HG03280 (cell line): ENCODE measurements around the gene SLC9A6.

Experiments used
- ATAC-seq: cut with Tn5 transposase; IDR thresholded peaks from one replicate; pipeline ENCODE4 v1.9.1; 2021; ENCODE audit warnings: mild to moderate bottlenecking, moderate library complexity; ENCODE audit not compliant: unreplicated experiment

Gene SLC9A6

DNA sequence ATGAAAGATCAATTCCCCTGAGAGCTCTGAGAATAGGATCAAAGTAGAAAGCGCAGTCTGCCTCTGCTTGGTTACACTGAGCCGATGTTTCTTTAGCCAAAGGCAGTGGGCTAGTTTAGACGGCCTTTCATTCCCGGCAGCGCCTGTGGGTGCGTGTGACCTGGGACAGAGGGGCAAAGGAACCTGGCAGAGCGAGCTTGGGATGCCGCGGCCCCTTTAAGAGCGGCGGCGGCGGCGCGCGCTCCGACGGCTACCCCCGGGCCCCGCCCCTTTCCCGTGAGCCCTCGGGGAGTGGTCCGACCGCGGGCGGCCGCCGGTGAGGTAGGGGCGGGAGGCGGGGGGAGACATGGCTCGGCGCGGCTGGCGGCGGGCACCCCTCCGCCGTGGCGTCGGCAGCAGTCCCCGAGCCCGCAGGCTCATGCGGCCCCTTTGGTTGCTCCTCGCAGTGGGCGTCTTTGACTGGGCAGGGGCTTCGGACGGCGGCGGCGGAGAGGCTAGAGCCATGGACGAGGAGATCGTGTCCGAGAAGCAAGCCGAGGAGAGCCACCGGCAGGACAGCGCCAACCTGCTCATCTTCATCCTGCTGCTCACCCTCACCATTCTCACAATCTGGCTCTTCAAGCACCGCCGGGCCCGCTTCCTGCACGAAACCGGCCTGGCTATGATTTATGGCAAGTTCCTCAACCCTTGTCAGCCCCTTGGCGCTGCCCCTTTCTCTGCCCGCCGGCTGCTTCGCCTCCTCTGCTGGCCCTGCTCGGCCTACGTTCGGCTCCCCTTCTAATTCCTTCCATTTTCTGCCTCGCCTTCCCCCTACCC lies at the start of gene SLC9A6:
Gene SLC9A6 (plus strand): TSS at position 279 of the 816 bp plus-strand sequence. CDS start 224 bp downstream, at position 503.
- peak; percentile 96 for ATAC-seq

DNA sequence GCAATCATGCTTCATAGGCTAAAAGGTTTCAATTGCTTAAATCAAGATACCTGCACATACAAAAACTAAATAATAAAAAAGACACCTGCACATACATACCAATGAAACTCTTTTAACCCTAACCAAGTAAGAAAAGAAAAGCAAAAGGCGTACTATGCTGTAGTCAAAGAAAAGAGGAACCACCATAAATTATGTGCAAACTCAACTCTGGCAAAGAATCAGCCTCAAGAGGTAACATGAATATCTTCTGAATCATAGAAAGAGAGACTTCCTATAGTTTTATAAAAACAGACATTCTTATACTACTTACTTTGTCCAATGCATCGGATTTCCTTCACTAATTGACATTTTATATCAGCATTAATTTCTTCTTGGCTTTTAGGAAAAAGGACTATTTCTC lies 40.7 kb upstream of the SLC9A6 start:
- no peak for ATAC-seq

DNA sequence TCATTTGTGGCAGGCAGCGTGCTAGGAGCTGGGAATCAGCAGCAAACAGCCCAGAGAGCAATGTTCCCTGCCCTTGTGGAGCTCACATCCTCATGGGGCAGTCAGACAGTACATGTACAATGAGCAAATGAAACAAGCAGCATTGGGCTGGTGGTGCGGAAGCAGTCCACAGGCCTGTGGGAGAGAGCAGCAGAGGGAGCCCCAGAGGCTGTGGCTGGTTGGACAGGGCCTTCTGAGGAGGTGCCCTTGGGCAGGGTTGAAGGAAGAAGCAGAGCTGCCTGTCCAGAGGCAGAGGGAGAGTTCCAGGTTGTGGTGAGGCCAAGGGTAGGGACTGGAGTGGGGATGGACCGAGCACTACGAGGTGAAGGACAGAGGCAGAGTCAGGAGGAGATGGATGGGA lies 33.9 kb upstream of the SLC9A6 start:
- no peak for ATAC-seq

DNA sequence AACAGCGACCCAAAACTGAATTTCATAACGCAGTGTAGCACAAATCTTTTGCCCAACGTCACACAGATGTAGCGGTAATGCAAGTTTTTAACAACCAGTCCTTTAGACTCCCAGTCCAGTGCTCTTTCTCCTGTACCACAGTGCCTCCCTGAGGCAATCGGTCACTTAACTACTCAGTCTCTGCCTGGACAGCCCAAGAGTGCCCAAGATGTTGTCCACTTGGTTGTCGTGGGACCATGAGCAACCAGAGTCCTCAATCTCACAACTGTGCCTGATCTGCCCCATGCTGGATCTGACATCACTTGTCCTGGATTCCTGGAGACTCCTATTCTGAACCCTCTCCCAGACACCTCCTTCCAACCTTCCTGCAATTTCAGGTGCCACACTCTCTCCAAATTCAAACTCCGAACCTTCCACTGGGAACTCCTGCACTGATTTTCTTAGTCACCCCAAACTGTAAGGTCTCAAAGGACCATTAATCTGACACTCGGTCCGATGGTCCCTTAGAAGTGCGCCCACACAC lies 12.1 kb upstream of the SLC9A6 start:
- no peak for ATAC-seq

DNA sequence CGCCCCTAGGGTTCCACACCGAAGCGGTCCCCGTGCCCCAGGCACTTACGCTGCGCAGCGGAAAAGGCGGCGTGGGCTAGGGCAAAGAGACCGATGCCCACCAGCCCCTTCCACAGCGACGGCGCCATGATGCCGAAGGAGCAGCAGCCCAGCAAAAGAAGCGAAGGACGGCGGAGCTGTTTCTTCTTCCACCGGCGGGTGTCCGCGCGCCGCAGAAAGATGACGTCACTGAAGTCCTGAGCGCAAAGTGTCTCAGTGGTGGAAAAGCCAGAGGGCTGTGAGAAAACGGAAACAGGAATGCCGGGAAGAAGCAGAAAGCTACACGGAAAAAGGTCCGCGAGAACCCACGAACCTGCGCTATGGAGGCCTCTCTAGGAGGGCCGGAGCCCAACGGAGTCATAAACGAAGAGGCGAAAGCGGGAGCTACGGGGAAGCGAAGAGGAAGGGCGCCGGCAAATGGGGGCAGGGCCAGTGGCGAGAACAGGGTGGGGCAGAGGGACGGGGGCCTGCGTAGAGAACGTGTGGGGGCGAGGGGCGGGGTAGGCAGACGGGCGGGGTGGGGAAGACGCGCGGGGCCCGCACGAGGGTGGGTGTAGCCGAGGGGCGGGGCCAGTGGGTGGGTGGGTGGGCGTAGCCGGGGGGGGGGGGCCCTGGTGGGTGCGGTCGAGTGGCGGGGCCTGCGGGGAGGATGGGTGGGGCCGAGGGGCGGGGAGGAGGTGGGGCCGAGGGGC lies 11.5 kb upstream of the SLC9A6 start, which contains the start of gene MMGT1:
Gene MMGT1 (minus strand): TSS at position 441 of the 731 bp plus-strand sequence. CDS start 313 bp downstream, at position 128.
- ATAC-seq = peak; percentile 73

DNA sequence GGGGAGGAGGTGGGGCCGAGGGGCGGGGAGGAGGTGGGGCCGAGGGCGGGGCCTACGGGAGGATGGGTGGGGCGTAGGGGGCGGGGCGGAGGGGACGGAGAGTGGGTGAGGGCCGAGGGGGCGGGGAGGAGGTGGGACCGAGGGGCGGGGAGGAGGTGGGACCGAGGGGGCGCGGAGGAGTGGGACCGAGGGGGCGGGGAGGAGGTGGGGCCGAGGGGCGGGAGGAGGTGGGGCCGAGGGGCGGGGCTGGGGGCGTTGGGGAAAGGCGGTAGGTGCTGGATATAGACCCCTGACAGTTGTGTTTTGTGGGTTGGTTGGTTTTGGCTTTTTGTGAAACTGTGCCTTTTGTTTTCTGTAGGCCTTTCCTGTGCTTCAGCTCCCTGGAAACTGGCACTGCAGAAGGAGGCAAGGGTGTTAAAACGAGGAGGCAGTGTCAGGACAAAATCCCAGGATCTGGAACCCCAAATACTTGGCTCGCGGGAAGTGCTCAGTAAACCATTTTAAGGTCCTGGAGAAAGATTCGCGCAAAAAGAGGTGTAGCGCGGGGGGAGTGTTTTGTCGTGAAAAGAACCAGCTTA lies 10.9 kb upstream of the SLC9A6 start:
- ATAC-seq = no peak

DNA sequence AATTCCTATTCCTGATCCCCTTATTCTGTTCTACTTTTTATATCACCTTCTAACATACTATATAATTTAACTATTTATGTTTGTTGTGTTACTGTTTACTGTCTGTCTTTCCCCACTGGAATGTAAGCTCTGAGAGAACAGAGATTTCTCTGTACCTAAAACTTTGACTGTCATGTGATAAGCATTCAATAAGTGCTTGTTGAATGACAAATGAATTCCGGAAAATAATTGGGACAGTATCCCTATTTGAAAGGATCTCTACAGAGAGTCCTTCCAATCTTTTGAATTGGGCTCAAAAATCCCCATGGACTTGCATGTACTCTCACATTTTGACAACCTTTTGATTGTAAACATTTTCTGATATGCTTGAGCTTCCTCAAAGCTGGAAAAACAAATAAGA lies 9.8 kb upstream of the SLC9A6 start:
- no peak for ATAC-seq

DNA sequence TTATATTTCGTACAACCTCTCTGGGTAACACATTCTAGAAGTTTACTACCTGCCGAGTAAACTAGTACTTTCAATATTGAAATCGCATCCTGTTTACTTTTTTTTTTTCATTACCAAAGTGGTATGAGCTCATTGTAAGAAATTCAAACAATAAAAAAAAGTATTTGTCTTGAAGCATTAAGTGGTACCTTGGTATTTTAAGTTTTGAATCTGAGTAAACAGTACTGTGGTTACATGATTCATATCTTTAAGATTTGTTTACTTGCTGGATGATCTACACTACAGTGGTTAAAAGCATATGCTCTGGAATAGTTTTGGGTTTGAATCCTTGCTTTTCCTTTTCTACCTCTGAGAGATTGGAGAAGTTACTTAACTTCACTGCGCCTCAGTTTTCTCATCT lies 7.6 kb upstream of the SLC9A6 start:
- ATAC-seq = no peak

DNA sequence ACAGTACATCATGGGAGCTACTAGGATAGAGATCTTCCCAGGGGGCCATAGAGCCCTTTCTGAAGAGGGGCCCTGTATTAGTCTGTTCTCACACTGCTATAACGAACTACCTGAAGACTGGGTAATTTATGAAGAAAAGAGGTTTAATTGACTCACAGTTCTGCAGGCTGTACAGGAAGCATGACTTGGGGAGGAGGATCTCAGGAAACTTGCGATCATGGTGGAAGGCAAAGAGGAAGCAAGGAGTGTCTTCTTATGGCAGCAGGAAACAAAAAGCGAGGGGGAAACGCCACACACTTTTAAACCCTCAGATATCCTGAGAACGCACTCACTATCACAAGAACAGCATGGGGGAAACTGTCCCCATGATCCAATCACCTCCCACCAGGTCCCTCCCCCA lies 4.2 kb upstream of the SLC9A6 start:
- ATAC-seq = no peak

DNA sequence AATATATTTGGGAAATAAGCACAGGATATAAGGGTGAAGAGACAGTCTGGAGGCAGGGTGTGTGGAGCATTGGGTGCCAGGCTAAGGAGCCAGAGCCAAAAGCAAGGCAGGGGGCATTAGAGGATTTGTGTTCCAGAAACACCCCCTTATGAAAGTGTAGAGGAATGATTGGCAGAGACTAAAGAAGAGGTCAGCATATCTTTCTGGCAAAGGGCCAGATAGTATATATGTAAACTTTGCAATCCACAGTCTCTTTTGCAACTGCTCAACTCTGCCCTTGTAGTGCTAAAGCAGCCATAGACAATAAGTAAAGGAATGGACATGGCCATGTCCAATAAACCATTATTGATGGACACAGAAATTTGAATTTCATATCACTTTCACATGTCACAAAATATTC lies 3.6 kb upstream of the SLC9A6 start:
- ATAC-seq = no peak

DNA sequence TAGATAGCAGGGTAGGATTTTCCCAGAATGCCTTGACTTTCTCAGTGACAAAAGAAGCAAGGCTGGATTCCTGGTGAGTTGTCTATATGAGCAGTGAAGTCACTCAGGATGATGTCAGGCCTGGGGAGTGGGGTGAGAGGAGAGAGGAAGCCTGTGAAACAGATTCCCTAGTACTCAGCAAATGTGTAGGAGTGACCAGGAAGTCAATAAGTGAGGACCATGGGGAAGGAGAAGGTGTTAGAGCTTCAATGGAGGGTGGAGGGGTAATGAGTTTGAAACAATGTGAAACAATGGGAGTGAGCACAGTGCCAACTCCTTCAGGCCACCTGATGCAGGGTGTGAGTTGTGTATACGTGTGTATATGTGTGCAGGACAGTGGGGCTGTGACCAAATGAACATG lies 2.4 kb upstream of the SLC9A6 start:
- ATAC-seq = no peak

DNA sequence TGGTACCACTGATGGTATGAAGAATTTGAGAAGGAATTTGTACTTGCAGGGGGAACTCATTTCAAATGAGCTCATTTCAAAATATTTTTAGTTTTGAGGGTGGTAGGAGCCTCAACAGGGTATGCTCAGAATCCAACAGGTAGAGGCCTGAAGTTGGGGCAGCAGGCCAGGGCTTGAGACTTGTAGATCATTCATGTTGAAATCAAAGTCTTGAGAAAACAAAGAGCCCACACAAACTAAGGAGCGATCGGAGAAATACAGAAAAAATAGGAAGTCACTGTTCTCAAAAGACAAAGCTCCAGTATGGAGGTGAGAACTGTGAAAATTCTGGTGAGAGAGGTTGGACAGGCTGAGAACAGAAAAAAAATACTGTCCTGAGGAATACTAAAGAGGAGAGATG lies 979 bp upstream of the SLC9A6 start:
- ATAC-seq = no peak

DNA sequence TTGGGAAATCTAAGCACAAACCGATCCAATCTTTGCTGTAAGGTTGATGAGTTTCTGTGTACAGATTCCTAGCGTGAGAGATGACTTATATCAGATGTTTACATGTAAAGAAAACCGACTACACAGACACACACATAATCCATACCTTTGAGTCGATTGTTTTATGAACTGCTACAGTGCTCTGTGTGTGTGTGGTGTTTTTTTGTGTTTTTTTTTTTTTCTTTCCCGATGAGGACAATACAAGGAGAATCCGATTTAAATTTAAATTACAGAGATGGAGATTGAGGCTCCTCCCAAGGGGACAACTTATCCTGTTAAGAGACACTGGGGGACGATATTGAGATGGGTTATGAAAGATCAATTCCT lies 461 bp upstream of the SLC9A6 start:
- ATAC-seq = peak; percentile 8

DNA sequence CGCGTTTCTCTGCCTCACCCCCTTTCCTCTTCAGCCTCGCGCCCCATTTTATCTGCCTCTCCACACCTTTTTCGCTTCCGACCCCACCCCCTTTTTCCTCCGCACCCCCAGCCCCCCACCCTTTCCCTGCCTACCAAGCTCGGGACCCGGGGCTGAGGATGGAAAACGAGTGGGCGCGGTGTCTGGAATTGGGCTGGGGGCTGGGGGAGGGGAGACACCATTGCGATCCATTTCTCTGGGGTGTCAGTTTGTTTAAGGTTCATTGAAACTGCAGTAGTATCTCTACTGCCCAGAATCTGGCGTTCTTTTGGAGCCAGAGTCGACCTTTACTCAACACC lies 707 bp downstream of the SLC9A6 start:
- ATAC-seq = no peak

DNA sequence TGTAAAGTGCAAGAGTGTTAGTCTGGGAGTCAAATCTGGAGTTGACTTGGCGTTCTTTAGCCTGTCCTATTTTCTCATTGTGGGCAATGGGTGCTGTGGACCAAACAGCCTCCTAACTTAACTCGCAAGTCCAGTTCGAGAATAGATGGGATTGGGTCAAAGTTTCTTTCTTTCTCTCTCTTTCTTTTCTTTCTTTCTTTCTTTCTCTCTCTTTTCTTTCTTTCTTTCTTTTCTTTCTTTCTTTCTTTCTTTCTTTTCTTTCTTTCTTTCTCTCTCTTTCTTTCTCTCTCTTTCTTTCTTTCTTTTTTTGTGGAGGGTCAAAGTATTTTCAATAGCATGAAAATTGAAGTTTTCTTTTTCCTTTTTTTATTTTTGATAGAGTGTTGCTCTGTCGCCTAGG lies 3.0 kb downstream of the SLC9A6 start:
- no peak for ATAC-seq

DNA sequence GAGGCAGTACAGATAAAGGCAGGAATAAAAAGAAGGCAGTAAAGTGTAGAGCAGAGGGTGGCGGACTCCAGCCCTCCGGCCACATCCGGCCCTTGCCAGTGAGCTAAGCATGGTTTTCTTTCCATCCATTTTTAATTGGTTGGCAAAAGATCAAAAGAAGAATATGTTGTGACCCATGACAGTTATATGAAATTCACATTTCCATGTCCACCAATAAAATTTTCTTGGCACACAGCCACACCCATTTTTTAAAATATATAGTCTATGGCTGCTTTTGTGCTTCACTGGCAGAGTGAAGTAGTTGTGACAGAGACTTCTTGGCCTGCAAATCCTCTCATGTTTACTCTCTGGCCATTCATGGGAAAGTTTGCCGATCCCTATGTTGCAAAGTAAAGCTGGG lies 29.8 kb downstream of the SLC9A6 start:
- ATAC-seq = no peak

DNA sequence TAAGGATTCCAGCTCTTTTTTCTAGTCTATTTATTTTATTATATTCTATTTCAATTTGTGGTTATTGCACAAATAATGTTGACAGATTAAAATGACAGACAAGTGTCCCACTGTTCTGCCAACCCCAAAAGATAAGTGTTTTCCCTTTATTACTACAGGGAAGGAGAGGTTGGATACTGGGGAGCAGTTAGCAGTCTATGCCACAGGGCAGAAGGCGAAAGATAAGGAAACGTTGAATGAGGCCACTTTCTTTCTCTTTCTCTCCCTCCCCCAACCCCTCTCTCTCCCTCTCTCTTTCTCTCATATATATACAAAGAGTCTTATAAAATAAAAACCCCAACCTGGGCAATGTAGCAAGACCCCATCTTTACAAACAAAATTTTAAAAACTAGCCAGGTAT lies 31.6 kb downstream of the SLC9A6 start:
- ATAC-seq = no peak

DNA sequence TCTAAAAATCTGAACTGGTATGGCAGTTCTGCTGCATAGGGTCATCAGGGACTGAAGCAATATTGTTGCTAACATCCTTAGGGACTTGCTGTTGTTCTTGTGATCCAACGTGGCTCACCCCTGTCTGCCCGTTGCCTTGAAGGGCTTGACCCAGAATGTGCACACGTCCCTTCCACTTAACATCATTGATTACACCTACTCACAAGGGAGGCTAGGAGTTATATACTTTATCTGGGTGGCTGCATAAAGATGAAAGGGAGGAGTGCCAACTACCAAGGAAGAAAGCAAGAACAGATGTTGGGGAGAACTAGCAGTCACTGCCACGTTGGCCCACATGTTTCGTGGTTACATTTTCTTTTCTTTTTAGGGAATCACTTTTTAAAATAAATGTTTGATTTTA lies 34.0 kb downstream of the SLC9A6 start:
- no peak for ATAC-seq

DNA sequence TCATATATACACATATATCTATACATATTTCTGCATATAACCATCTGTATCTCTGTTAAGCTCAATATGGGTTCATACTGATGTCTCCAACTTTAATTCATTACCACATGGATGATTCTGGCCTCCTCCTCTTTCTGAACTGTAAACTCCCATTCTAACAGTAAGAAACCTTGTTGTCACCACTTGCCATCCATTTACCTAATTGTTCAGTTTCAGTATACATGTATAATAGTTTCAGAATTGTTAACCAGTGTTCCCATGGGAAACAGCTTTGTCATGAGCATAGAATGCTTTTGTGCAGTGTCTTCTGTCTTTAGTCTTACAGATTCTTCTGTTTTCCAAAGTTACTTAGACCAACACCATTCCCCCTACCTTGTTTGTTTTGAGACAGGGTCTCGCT lies 35.9 kb downstream of the SLC9A6 start:
- ATAC-seq = no peak

DNA sequence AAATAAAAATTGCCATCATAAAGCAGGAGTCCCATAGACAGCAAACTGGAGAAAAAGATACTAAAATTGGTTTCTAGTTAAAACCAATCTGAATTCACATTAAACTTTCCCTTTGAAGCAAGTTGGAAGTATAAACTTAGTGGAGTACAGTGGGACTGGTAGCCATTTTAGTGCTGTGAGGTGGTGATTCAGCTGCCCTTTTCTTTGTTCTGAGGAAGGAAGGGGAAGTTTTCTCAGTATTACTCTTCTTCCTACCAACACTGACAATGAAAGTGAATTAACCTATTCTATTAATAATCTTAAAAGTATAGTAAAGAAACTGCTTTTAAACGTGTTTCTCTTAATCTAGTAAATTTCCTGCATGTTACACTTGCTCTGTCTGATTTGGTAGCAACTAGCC lies 36.7 kb downstream of the SLC9A6 start:
- no peak for ATAC-seq

DNA sequence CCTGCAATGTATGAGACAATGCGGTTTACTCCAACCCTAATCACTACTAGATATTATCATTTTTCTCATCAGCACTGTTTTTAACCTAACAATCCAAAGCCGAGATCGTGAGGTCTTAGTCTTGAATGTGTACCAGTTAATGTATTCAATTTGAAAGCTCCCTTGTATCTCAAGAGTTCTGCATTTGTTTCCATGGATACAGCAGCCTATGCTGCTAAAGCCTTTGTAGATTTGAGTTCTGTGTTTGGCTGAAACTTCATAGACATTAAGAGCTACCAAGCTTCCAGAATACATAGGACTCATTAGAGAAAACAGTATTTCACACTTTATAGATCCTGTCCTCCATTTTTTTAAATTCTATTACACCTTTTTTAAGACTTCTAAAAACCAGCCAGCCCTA lies 39.9 kb downstream of the SLC9A6 start:
- ATAC-seq = no peak
